Astrocyte (in vitro differentiated cells and primary cell): Measurements from ENCODE around the gene MAD2L1BP.

Experiments used
- EZH2 ChIP-seq: IDR thresholded peaks from 2 replicates; pipeline ENCODE4 v1.6.1; 2012; ENCODE audit warnings: mild to moderate bottlenecking, low read length, inconsistent platforms; ENCODE audit not compliant: insufficient read depth
- TF ChIP-seq, protein P1 (sequence below): IDR thresholded peaks from 2 replicates; pipeline ENCODE4 v1.5.1; 2011; ENCODE audit warnings: low read depth, mild to moderate bottlenecking, inconsistent platforms, low read length, moderate library complexity; ENCODE audit not compliant: insufficient read depth

DNA sequence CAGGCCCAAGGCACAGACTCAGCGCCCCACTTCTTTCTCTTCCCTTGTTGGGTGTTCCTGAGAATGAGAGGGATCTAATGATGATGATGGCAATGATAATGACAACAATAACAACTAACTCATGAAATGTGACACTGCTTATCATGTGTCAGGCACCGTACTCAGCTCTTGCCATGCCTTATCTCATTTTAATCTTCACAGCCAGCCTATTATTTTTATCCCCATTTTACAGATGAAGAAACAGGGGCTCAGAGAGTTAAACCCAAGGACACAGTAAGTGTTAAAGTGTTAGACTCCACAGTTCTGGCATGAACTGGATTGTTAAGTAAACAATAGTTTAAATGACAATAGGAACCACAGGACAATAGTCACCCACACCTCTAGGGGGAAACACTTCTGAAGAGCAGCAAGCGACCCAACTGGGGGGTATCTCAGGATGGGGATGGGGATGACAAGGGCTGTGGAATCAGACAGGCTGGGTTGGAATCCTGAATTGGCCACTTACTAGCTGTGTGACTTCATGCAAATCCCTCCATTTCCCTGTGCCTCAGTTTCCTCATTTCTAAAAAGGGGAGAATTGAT, 21.7 kb downstream of the MAD2L1BP start:
- TF ChIP-seq, protein P1, sequence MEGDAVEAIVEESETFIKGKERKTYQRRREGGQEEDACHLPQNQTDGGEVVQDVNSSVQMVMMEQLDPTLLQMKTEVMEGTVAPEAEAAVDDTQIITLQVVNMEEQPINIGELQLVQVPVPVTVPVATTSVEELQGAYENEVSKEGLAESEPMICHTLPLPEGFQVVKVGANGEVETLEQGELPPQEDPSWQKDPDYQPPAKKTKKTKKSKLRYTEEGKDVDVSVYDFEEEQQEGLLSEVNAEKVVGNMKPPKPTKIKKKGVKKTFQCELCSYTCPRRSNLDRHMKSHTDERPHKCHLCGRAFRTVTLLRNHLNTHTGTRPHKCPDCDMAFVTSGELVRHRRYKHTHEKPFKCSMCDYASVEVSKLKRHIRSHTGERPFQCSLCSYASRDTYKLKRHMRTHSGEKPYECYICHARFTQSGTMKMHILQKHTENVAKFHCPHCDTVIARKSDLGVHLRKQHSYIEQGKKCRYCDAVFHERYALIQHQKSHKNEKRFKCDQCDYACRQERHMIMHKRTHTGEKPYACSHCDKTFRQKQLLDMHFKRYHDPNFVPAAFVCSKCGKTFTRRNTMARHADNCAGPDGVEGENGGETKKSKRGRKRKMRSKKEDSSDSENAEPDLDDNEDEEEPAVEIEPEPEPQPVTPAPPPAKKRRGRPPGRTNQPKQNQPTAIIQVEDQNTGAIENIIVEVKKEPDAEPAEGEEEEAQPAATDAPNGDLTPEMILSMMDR, result no peak
- TF ChIP-seq EZH2, result no peak
